Measurements from ENCODE around the gene SPIRE1. TPM values are rescaled to one million over a fixed set of nuclear protein-coding genes. Genes with fewer than 3 reads are reported as not detected.
"Not testable (repeated sequence)": the region's sequence is repeated elsewhere in the genome, so short reads cannot be mapped to it uniquely, and the experiment has no call there.

SPIRE1 gene
- polyA plus RNA-seq, 3 donors from 2014 or later, result 2.1 to 3.5 TPM; not detected in 1

GRCh38 chr18:12507007-12507406 is 150.9 kb downstream of the SPIRE1 start:
- DNase-seq, result no peak
- H3K4me1 Mint-ChIP-seq, result peaks cover 7 to 16% of the 10 kb centered on the region in 2 donors
- H3K36me3 Mint-ChIP-seq, result peaks cover 4 to 9% (median 7%) of the 10 kb centered on the region in 3 donors
- no peaks in the 10 kb centered on the region for H3K27me3 Mint-ChIP-seq (ENCODE audit: low read depth in 3 of 3)
- H3K27ac Mint-ChIP-seq, result no peak overlapping the region
- no peak overlapping the region for H3K4me3 Mint-ChIP-seq
- H3K9me3 Mint-ChIP-seq, result peaks cover 0 to 4% (median 0%) of the 10 kb centered on the region in 6 donors

- H3K27ac Mint-ChIP-seq, result no peak overlapping the region
- H3K36me3 Mint-ChIP-seq, result peaks cover 0 to 5% (median 3%) of the 10 kb centered on the region in 3 donors
- DNase-seq, result no peak
- peaks cover 0 to 8% (median 0%) of the 10 kb centered on the region in 6 donors for H3K9me3 Mint-ChIP-seq
- no peaks in the 10 kb centered on the region for H3K27me3 Mint-ChIP-seq (ENCODE audit: low read depth in 3 of 3)
- no peak overlapping the region for H3K4me3 Mint-ChIP-seq
- H3K4me1 Mint-ChIP-seq, result peaks cover 10 to 21% of the 10 kb centered on the region in 2 donors
Measured at GRCh38 chr18:12500986-12501385, 156.9 kb downstream of the SPIRE1 start.

GRCh38 chr18:12497839-12498238 is 160.1 kb downstream of the SPIRE1 start:
- H3K4me1 Mint-ChIP-seq, result peaks cover 5 to 14% of the 10 kb centered on the region in 2 donors
- no peaks in the 10 kb centered on the region for H3K27me3 Mint-ChIP-seq (ENCODE audit: low read depth in 3 of 3)
- H3K9me3 Mint-ChIP-seq, result peaks cover 0 to 4% (median 0%) of the 10 kb centered on the region in 6 donors
- H3K27ac Mint-ChIP-seq, result no peak overlapping the region
- no peak for DNase-seq
- H3K36me3 Mint-ChIP-seq, result peaks cover 0 to 4% (median 4%) of the 10 kb centered on the region in 3 donors
- H3K4me3 Mint-ChIP-seq, result no peak overlapping the region

GRCh38 chr18:12497296-12497695 is 160.6 kb downstream of the SPIRE1 start:
- Mint-ChIP-seq H3K4me3 (no peak overlapping the region), H3K36me3 (peaks cover 3 to 8% (median 8%) of the 10 kb centered on the region in 3 donors)

GRCh38 chr18:12492907-12493306 is 165.0 kb downstream of the SPIRE1 start:
- no peak for DNase-seq
- peaks cover 3 to 22% (median 11%) of the 10 kb centered on the region in 3 donors for H3K36me3 Mint-ChIP-seq
- H3K27me3 Mint-ChIP-seq (ENCODE audit: low read depth in 3 of 3), result no peaks in the 10 kb centered on the region
- H3K4me3 Mint-ChIP-seq, result no peak overlapping the region
- H3K4me1 Mint-ChIP-seq, result peaks cover 4 to 6% of the 10 kb centered on the region in 2 donors
- H3K9me3 Mint-ChIP-seq, result peaks cover 0 to 2% (median 0%) of the 10 kb centered on the region in 6 donors
- H3K27ac Mint-ChIP-seq, result no peak overlapping the region

More at GRCh38 chr18:12497296-12497695, 160.6 kb downstream of the SPIRE1 start:
- Mint-ChIP-seq H3K9me3 (peaks cover 0 to 4% (median 0%) of the 10 kb centered on the region in 6 donors), H3K27ac (peak overlapping the region in 1 of 6 donors; percentile 49), H3K27me3 (ENCODE audit: low read depth in 3 of 3) (no peaks in the 10 kb centered on the region), H3K4me1 (peaks cover 4 to 8% of the 10 kb centered on the region in 2 donors)
- DNase-seq, result no peak

GRCh38 chr18:12491611-12492435 is 166.1 kb downstream of the SPIRE1 start:
- no peaks in the 10 kb centered on the region for H3K9me3 Mint-ChIP-seq
- H3K36me3 Mint-ChIP-seq, result peaks cover 3 to 22% (median 11%) of the 10 kb centered on the region in 3 donors
- no peaks in the 10 kb centered on the region for H3K4me1 Mint-ChIP-seq
- no peak overlapping the region for H3K27ac Mint-ChIP-seq
- H3K4me3 Mint-ChIP-seq, result no peak overlapping the region
- DNase-seq, result no peak
- no peaks in the 10 kb centered on the region for H3K27me3 Mint-ChIP-seq (ENCODE audit: low read depth in 3 of 3)

- peaks cover 0 to 3% (median 0%) of the 10 kb centered on the region in 3 donors for H3K36me3 Mint-ChIP-seq
- no peaks in the 10 kb centered on the region for H3K9me3 Mint-ChIP-seq
- peaks cover 0 to 9% of the 10 kb centered on the region in 2 donors for H3K4me1 Mint-ChIP-seq
- peak overlapping the region in 1 of 6 donors; percentile 46 for H3K27ac Mint-ChIP-seq
- no peak for DNase-seq
- H3K27me3 Mint-ChIP-seq (ENCODE audit: low read depth in 3 of 3), result no peaks in the 10 kb centered on the region
- no peak overlapping the region for H3K4me3 Mint-ChIP-seq
Measured at GRCh38 chr18:12485479-12486105, 172.3 kb downstream of the SPIRE1 start.

- Mint-ChIP-seq H3K36me3 (peaks cover 0 to 10% (median 0%) of the 10 kb centered on the region in 3 donors), H3K4me1 (peaks cover 15 to 25% of the 10 kb centered on the region in 2 donors)
- not testable (repeated sequence) for H3K9me3 Mint-ChIP-seq; DNase-seq; H3K4me3 Mint-ChIP-seq; H3K27me3 Mint-ChIP-seq (ENCODE audit: low read depth in 3 of 3); H3K27ac Mint-ChIP-seq
Measured at GRCh38 chr18:12481915-12482314, 176.0 kb downstream of the SPIRE1 start.

- no peak for DNase-seq
- Mint-ChIP-seq H3K36me3 (peaks cover 0 to 10% (median 0%) of the 10 kb centered on the region in 3 donors), H3K9me3 (no peaks in the 10 kb centered on the region), H3K4me1 (peaks cover 18 to 19% of the 10 kb centered on the region in 2 donors), H3K4me3 (no peak overlapping the region), H3K27me3 (ENCODE audit: low read depth in 3 of 3) (no peaks in the 10 kb centered on the region), H3K27ac (no peak overlapping the region)
Measured at GRCh38 chr18:12479982-12480381, 177.9 kb downstream of the SPIRE1 start.

- peaks cover 0 to 10% (median 0%) of the 10 kb centered on the region in 3 donors for H3K36me3 Mint-ChIP-seq
- no peak overlapping the region for H3K27ac Mint-ChIP-seq
- H3K27me3 Mint-ChIP-seq (ENCODE audit: low read depth in 3 of 3), result peaks cover 0 to 2% (median 2%) of the 10 kb centered on the region in 3 donors
- no peaks in the 10 kb centered on the region for H3K9me3 Mint-ChIP-seq
- no peak for DNase-seq
- H3K4me1 Mint-ChIP-seq, result peaks cover 18 to 19% of the 10 kb centered on the region in 2 donors
- no peak overlapping the region for H3K4me3 Mint-ChIP-seq
Measured at GRCh38 chr18:12479536-12479935, 178.4 kb downstream of the SPIRE1 start.

GRCh38 chr18:12478269-12479047 is 179.4 kb downstream of the SPIRE1 start:
- H3K27ac Mint-ChIP-seq, result peak overlapping the region in 1 of 6 donors; percentile 28
- no peak overlapping the region for H3K4me3 Mint-ChIP-seq
- H3K4me1 Mint-ChIP-seq, result peaks cover 18 to 19% of the 10 kb centered on the region in 2 donors
- H3K36me3 Mint-ChIP-seq, result peaks cover 0 to 10% (median 0%) of the 10 kb centered on the region in 3 donors
- peaks cover 0 to 2% (median 2%) of the 10 kb centered on the region in 3 donors for H3K27me3 Mint-ChIP-seq (ENCODE audit: low read depth in 3 of 3)
- DNase-seq, result no peak
- H3K9me3 Mint-ChIP-seq, result no peaks in the 10 kb centered on the region

GRCh38 chr18:12477606-12478005 is 180.3 kb downstream of the SPIRE1 start:
- DNase-seq, result peak; percentile 29 to 46 (median 45)
- peaks cover 18 to 19% of the 10 kb centered on the region in 2 donors for H3K4me1 Mint-ChIP-seq
- H3K27ac Mint-ChIP-seq, result peak overlapping the region in 3 of 6 donors; percentile 7 to 12 (median 11)
- H3K27me3 Mint-ChIP-seq (ENCODE audit: low read depth in 3 of 3), result peaks cover 0 to 2% (median 2%) of the 10 kb centered on the region in 3 donors
- peak overlapping the region in 2 of 5 donors; percentile 4 to 41 for H3K4me3 Mint-ChIP-seq
- peaks cover 0 to 10% (median 0%) of the 10 kb centered on the region in 3 donors for H3K36me3 Mint-ChIP-seq
- no peaks in the 10 kb centered on the region for H3K9me3 Mint-ChIP-seq

- H3K36me3 Mint-ChIP-seq, result peaks cover 0 to 10% (median 0%) of the 10 kb centered on the region in 3 donors
- peak overlapping the region in 4 of 6 donors; percentile 10 to 31 (median 19) for H3K27ac Mint-ChIP-seq
- peaks cover 0 to 2% (median 2%) of the 10 kb centered on the region in 3 donors for H3K27me3 Mint-ChIP-seq (ENCODE audit: low read depth in 3 of 3)
- DNase-seq, result no peak
- peaks cover 18 to 19% of the 10 kb centered on the region in 2 donors for H3K4me1 Mint-ChIP-seq
- H3K4me3 Mint-ChIP-seq, result no peak overlapping the region
- H3K9me3 Mint-ChIP-seq, result no peaks in the 10 kb centered on the region
Measured at GRCh38 chr18:12476955-12477354, 181.0 kb downstream of the SPIRE1 start.

All from immature natural killer cell (primary cell).